ENCODE measurements around the gene S100A7A. TPM values are rescaled to one million over a fixed set of nuclear protein-coding genes. Genes with fewer than 3 reads are reported as not detected.

S100A7A gene
- total and polyA plus RNA-seq, 4 donors: not detected

DNA sequence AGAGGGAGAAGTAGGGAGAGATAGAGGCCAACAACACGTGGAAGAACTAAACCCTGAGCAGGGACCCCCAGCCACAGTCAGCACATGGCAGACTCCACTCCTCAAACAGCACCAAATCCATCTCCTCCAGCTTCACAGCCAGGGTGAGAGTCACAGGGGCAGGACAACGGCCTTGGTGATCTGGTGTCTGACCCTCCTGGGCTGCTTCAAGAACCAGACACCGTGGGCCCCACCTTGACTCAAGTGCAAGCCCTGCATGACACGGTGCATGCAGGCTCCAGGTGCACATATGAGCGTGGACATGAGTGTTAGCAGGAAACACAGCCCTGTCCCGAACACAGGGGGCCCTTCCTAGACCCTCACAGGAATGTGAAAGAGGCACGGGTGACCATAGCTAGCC, 22.3 kb downstream of the S100A7A start (continued):
- TF ChIP-seq, protein P1, sequence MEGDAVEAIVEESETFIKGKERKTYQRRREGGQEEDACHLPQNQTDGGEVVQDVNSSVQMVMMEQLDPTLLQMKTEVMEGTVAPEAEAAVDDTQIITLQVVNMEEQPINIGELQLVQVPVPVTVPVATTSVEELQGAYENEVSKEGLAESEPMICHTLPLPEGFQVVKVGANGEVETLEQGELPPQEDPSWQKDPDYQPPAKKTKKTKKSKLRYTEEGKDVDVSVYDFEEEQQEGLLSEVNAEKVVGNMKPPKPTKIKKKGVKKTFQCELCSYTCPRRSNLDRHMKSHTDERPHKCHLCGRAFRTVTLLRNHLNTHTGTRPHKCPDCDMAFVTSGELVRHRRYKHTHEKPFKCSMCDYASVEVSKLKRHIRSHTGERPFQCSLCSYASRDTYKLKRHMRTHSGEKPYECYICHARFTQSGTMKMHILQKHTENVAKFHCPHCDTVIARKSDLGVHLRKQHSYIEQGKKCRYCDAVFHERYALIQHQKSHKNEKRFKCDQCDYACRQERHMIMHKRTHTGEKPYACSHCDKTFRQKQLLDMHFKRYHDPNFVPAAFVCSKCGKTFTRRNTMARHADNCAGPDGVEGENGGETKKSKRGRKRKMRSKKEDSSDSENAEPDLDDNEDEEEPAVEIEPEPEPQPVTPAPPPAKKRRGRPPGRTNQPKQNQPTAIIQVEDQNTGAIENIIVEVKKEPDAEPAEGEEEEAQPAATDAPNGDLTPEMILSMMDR (IDR thresholded peaks at IDR 0.05; ENCODE audit: low read depth, low read length, missing input control): no peak
- no peak for TF ChIP-seq EGR1 (IDR thresholded peaks at IDR 0.05; ENCODE audit: low read depth in 2 of 2)
- no peak for TF ChIP-seq RXRA (IDR thresholded peaks at IDR 0.05)
- TF ChIP-seq, protein P2, sequence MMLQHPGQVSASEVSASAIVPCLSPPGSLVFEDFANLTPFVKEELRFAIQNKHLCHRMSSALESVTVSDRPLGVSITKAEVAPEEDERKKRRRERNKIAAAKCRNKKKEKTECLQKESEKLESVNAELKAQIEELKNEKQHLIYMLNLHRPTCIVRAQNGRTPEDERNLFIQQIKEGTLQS (IDR thresholded peaks at IDR 0.05): no peak
- no peak for TF ChIP-seq HNF4A (conservative IDR thresholded peaks at IDR 0.05)
- no peak for TF ChIP-seq RAD21 (IDR thresholded peaks at IDR 0.05)

DNA sequence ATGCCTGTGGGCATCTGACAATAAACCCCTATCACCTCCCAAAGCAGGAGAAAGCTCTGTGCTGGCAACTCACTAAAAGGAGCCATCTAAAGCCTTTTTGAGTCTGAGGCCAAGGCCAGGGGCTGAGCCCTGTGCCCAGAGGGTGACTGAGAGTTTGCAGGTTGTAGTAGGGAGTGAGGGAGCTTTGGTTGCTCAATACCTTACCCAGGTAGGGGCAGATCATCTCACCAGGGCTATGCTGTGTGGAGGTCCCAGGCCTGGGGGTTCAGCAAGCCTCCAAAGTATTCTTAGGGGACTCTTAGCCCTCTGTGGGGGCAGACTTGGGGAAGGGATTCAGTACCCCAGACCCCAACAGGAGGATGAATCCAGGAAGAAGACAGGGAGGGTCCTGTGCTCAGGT, 23.0 kb downstream of the S100A7A start:
- DNase-seq (ENCODE audit: low spot score): no peak
- H3K4me1 ChIP-seq (ENCODE audit: control insufficient read depth in 4 of 4, insufficient read depth in 4 of 4, low read length in 3 of 4): no peaks in the 10 kb centered on the region
- H3K9me3 ChIP-seq (ENCODE audit: control insufficient read depth in 4 of 4, low read length in 3 of 4): peaks cover 0 to 2% (median 0%) of the 10 kb centered on the region in 4 donors
- H3K27me3 ChIP-seq (ENCODE audit: control insufficient read depth in 4 of 4, insufficient read depth in 4 of 4, low read length in 3 of 4): peaks cover 0 to 2% (median 0%) of the 10 kb centered on the region in 4 donors
- no peak overlapping the region for H3K9ac ChIP-seq (ENCODE audit: low read depth in 1 of 2, low read length in 2 of 2)
- TF ChIP-seq, protein P3, sequence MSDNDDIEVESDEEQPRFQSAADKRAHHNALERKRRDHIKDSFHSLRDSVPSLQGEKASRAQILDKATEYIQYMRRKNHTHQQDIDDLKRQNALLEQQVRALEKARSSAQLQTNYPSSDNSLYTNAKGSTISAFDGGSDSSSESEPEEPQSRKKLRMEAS (IDR thresholded peaks at IDR 0.05): no peak
- no peak for TF ChIP-seq TAF1 (conservative IDR thresholded peaks at IDR 0.05)
- TF ChIP-seq FOXA1 (IDR thresholded peaks at IDR 0.05): no peak
- TF ChIP-seq GABPA (IDR thresholded peaks at IDR 0.05 in 1 of 2, conservative IDR thresholded peaks at IDR 0.05 in 1 of 2): no peak
- TF ChIP-seq SP1 (IDR thresholded peaks at IDR 0.05): no peak
- no peak for TF ChIP-seq JUND (IDR thresholded peaks at IDR 0.05)
- TF ChIP-seq, protein P4, sequence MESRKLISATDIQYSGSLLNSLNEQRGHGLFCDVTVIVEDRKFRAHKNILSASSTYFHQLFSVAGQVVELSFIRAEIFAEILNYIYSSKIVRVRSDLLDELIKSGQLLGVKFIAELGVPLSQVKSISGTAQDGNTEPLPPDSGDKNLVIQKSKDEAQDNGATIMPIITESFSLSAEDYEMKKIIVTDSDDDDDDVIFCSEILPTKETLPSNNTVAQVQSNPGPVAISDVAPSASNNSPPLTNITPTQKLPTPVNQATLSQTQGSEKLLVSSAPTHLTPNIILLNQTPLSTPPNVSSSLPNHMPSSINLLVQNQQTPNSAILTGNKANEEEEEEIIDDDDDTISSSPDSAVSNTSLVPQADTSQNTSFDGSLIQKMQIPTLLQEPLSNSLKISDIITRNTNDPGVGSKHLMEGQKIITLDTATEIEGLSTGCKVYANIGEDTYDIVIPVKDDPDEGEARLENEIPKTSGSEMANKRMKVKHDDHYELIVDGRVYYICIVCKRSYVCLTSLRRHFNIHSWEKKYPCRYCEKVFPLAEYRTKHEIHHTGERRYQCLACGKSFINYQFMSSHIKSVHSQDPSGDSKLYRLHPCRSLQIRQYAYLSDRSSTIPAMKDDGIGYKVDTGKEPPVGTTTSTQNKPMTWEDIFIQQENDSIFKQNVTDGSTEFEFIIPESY (IDR thresholded peaks at IDR 0.05): no peak
- no peak for TF ChIP-seq FOXA2 (IDR thresholded peaks at IDR 0.05)
- no peak for TF ChIP-seq YY1 (IDR thresholded peaks at IDR 0.05)
- TF ChIP-seq, protein P5, sequence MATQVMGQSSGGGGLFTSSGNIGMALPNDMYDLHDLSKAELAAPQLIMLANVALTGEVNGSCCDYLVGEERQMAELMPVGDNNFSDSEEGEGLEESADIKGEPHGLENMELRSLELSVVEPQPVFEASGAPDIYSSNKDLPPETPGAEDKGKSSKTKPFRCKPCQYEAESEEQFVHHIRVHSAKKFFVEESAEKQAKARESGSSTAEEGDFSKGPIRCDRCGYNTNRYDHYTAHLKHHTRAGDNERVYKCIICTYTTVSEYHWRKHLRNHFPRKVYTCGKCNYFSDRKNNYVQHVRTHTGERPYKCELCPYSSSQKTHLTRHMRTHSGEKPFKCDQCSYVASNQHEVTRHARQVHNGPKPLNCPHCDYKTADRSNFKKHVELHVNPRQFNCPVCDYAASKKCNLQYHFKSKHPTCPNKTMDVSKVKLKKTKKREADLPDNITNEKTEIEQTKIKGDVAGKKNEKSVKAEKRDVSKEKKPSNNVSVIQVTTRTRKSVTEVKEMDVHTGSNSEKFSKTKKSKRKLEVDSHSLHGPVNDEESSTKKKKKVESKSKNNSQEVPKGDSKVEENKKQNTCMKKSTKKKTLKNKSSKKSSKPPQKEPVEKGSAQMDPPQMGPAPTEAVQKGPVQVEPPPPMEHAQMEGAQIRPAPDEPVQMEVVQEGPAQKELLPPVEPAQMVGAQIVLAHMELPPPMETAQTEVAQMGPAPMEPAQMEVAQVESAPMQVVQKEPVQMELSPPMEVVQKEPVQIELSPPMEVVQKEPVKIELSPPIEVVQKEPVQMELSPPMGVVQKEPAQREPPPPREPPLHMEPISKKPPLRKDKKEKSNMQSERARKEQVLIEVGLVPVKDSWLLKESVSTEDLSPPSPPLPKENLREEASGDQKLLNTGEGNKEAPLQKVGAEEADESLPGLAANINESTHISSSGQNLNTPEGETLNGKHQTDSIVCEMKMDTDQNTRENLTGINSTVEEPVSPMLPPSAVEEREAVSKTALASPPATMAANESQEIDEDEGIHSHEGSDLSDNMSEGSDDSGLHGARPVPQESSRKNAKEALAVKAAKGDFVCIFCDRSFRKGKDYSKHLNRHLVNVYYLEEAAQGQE (IDR thresholded peaks at IDR 0.05): no peak
- TF ChIP-seq RAD21 (IDR thresholded peaks at IDR 0.05): no peak
- TF ChIP-seq HNF4A (conservative IDR thresholded peaks at IDR 0.05): no peak
- no peak overlapping the region for H3K27ac ChIP-seq (ENCODE audit: low read depth in 1 of 2, low read length in 2 of 2)
- no peaks in the 10 kb centered on the region for H3K36me3 ChIP-seq (ENCODE audit: control insufficient read depth in 4 of 4, insufficient read depth in 3 of 4, low read depth in 1 of 4, low read length in 3 of 4)
- no peak overlapping the region for H3K4me3 ChIP-seq (ENCODE audit: low read depth in 1 of 3, low read length in 3 of 3)
